Gastrocnemius medialis (tissue), 4 donors: ENCODE results near the gene COL11A2.

ENCODE experiments used
- POLR2A ChIP-seq, 2 donors: fragments of 450-650 bp; IDR thresholded peaks; one replicate each; pipeline ENCODE4 v1.6.1; 2017; ENCODE audit warnings: antibody characterized with exemption in 2 of 2, mild to moderate bottlenecking in 2 of 2, moderate library complexity in 2 of 2
- TF ChIP-seq, protein P1 (sequence below), 5 experiments: fragments of 450-650 bp in 3 of 5; fragments of 200-600 bp in 2 of 5; sonication (generic) in 2 of 5; IDR thresholded peaks in 4 of 5; conservative IDR thresholded peaks in 1 of 5; 1 replicate in 4 of 5; 2 replicates in 1 of 5; pipeline ENCODE4 v1.5.1; 2016 to 2019; ENCODE audit warnings: antibody characterized with exemption in 5 of 5, mild to moderate bottlenecking in 3 of 5, moderate library complexity in 3 of 5

DNA sequence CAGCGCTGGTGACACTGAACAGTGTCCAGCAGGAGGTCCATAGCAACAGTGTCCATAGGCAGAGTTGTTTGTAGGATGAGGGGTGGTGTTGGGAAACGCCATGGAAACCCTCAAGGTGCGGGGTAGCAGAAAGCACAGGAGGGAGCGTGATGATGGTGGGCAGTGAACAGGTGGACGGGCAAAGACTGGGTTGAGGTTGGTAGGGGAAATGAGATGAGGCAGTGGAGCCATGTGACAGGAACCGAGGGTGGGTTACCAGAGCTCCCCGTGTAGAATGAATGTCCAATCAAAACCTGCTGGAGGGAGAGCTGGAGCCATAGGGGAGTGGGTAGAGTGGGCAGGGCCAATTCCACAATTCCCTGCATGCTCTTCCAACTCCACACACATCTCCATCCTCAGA lies 78.5 kb downstream of the COL11A2 start:
- TF ChIP-seq, protein P1, sequence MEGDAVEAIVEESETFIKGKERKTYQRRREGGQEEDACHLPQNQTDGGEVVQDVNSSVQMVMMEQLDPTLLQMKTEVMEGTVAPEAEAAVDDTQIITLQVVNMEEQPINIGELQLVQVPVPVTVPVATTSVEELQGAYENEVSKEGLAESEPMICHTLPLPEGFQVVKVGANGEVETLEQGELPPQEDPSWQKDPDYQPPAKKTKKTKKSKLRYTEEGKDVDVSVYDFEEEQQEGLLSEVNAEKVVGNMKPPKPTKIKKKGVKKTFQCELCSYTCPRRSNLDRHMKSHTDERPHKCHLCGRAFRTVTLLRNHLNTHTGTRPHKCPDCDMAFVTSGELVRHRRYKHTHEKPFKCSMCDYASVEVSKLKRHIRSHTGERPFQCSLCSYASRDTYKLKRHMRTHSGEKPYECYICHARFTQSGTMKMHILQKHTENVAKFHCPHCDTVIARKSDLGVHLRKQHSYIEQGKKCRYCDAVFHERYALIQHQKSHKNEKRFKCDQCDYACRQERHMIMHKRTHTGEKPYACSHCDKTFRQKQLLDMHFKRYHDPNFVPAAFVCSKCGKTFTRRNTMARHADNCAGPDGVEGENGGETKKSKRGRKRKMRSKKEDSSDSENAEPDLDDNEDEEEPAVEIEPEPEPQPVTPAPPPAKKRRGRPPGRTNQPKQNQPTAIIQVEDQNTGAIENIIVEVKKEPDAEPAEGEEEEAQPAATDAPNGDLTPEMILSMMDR (IDR thresholded peaks at IDR 0.05 in 4 of 5, conservative IDR thresholded peaks at IDR 0.05 in 1 of 5) = no peak
- TF ChIP-seq POLR2A (IDR thresholded peaks at IDR 0.05) = no peak
